ENCODE results near the gene KRTAP5-6. TPM values are rescaled to one million over a fixed set of nuclear protein-coding genes. Genes with fewer than 3 reads are reported as not detected.
"Not testable (repeated sequence)": the region's sequence is repeated elsewhere in the genome, so short reads cannot be mapped to it uniquely, and the experiment has no call there.

Gene KRTAP5-6
- total RNA-seq, 2 donors from 2014 or later: not detected

GRCh38 chr11:1670457-1670856 lies 26.5 kb upstream of the KRTAP5-6 start:
- not testable (repeated sequence) for DNase-seq (ENCODE audit: low spot score); H3K4me3 Mint-ChIP-seq; H3K36me3 Mint-ChIP-seq; H3K9me3 Mint-ChIP-seq; ATAC-seq; H3K27ac Mint-ChIP-seq
- peaks cover 7 to 16% of the 10 kb centered on the region in 2 donors for H3K4me1 Mint-ChIP-seq (ENCODE audit: low read depth in 2 of 2)
- H3K27me3 Mint-ChIP-seq: peaks cover 33% of the 10 kb centered on the region in 2 donors

DNA sequence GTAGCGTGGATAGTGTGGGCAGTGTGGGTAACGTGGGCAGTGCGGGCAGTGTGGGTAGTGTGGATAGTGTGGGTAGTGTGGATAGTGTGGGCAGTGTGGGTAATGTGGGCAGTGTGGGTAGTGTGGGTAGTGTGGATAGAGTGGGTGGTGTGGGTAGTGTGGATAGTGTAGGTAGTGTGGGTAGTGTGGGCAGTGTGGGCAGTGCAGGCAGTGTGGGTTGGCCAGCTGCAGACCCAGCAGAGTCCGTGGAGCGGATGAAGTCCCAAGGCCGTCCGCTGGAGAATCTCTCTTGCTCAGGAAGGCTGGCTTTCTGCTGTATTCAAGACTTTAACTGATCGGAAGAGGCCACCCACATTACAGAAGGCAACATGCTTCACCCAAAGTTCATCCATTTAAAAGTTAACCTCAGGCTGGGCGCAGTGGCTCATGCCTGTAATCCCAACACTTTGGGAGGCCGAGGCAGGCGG lies 26.1 kb upstream of the KRTAP5-6 start:
- H3K4me3 Mint-ChIP-seq: no peak overlapping the region

DNA sequence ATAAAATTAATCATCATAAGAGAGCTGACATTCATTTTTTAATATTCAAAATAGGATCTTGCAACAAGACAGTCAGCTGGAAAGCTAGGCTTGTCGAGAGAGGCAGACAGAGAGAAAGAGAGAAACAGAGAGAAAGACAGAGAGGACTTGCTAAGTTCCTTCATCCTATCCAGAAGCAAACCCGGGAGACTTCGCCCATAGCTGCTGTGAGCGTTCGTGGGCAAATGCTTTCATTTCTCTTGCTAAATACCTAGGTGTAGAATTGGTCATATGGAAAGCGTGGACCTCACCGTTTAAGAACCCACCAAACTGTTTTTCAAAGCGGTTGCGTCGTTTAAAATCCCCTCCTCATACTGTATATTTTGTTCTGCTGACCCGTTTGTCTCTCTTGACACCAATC lies 25.3 kb upstream of the KRTAP5-6 start:
- ATAC-seq: no peak
- H3K27ac Mint-ChIP-seq: no peak overlapping the region
- peaks cover 40 to 45% of the 10 kb centered on the region in 2 donors for H3K27me3 Mint-ChIP-seq

More for the DNA sequence above, 26.1 kb upstream of the KRTAP5-6 start:
- no peak overlapping the region for H3K27ac Mint-ChIP-seq
- DNase-seq (ENCODE audit: low spot score) (no peak), ATAC-seq (no peak)
- no peaks in the 10 kb centered on the region for H3K36me3 Mint-ChIP-seq
- no peaks in the 10 kb centered on the region for H3K9me3 Mint-ChIP-seq
- peaks cover 7 to 16% of the 10 kb centered on the region in 2 donors for H3K4me1 Mint-ChIP-seq (ENCODE audit: low read depth in 2 of 2)
- peaks cover 37 to 38% of the 10 kb centered on the region in 2 donors for H3K27me3 Mint-ChIP-seq

GRCh38 chr11:1672613-1673350 lies 24.2 kb upstream of the KRTAP5-6 start:
- Mint-ChIP-seq H3K4me1 (ENCODE audit: low read depth in 2 of 2) (peaks cover 7 to 16% of the 10 kb centered on the region in 2 donors), H3K4me3 (no peak overlapping the region), H3K9me3 (no peaks in the 10 kb centered on the region), H3K27ac (no peak overlapping the region), H3K27me3 (peaks cover 44 to 51% of the 10 kb centered on the region in 2 donors), H3K36me3 (no peaks in the 10 kb centered on the region)
- no peak for ATAC-seq
- DNase-seq (ENCODE audit: low spot score): no peak

More for the DNA sequence above, 25.3 kb upstream of the KRTAP5-6 start:
- Mint-ChIP-seq H3K9me3 (no peaks in the 10 kb centered on the region), H3K4me3 (no peak overlapping the region), H3K4me1 (ENCODE audit: low read depth in 2 of 2) (peaks cover 7 to 16% of the 10 kb centered on the region in 2 donors), H3K36me3 (no peaks in the 10 kb centered on the region)
- no peak for DNase-seq (ENCODE audit: low spot score)

GRCh38 chr11:1673446-1674172 lies 23.4 kb upstream of the KRTAP5-6 start:
- Mint-ChIP-seq H3K27me3 (peaks cover 36 to 51% of the 10 kb centered on the region in 2 donors), H3K4me1 (ENCODE audit: low read depth in 2 of 2) (peaks cover 0 to 11% of the 10 kb centered on the region in 2 donors), H3K4me3 (no peak overlapping the region), H3K36me3 (no peaks in the 10 kb centered on the region), H3K9me3 (no peaks in the 10 kb centered on the region), H3K27ac (peak overlapping the region in 1 of 2 donors; percentile 2)
- no peak for DNase-seq (ENCODE audit: low spot score)
- no peak for ATAC-seq

DNA sequence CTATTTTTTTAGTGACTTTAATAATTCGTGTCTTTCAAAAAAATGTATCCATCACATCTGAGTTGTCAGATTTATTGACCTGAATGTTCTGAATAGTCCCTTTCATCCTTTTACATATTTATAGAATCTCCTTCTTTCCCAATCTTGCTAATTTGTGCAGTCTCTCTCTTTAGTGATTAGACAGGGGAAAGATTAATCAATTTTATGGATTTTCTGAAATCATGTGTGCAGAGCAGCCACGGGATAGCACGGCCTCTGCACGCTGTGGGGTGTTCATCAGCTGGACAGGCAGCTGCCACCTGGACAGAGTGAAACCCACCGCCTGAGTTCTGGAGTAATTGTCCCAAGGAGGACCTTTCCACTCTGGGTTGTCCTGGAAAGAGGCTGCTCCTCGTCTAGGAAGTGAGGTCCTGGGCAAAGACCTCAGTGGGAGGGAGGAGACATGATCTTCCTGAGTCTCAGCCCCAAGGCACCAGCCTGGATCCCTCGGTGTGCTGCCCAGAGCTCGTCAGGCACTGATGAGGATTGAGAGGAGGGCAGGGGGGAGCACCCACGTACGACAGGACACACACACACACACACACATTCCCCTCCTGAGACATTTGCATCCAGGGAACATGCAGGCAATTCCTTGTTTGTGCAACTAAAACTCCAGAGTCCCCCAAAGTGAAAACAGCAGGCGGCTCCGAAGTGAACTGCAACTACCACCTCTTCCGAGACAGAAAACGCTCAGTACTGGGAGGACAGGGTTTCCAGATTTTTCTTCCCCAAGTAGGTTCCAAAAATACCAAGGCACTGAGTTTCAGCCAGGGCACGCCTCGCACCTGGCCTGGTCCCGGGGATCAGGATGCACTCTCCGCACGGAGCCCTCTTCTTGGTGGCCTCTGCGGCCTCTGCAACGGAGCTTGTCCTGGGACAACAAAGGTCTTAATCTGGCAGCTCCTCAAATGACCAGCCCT lies 22.5 kb upstream of the KRTAP5-6 start:
- no peak for ATAC-seq
- Mint-ChIP-seq H3K36me3 (no peaks in the 10 kb centered on the region), H3K27me3 (peaks cover 36 to 51% of the 10 kb centered on the region in 2 donors), H3K9me3 (no peaks in the 10 kb centered on the region), H3K4me1 (ENCODE audit: low read depth in 2 of 2) (peaks cover 0 to 8% of the 10 kb centered on the region in 2 donors), H3K4me3 (no peak overlapping the region), H3K27ac (peak overlapping the region in 1 of 2 donors; percentile 7)
- DNase-seq (ENCODE audit: low spot score): no peak

DNA sequence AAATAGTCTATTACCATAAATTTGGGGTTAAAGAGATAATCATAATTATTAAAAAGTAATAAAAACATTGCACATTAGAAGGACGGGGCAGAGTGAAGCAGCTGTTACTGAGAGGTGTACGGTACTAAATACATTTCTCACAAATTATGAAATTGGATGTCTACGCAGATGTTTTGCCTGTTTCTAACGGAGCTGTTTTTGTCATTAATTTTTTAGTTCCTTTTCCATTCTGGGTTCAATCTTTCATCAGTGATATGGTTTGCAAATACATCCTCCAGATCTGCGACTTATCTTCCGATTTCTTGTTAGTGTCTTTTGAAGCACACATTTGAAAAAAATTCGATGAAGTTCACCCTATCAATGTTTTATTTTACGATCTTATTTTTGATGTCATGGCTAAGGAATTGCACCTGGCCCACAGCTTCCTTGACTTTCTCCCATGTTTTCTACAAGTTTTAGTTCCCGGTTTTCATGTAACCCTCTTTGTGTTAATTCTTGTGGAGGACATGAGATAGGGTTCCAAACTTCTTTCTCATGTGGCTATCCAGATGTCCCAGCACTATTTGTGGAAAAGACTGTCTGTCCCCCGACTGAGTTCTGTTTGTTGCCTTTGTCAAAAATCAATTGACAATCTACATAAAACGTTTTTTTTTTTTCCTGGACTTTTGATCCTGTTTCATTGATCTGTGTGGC lies 21.3 kb upstream of the KRTAP5-6 start:
- no peak overlapping the region for H3K4me3 Mint-ChIP-seq
- H3K9me3 Mint-ChIP-seq: no peaks in the 10 kb centered on the region
- no peak for DNase-seq (ENCODE audit: low spot score)
- ATAC-seq: no peak
- H3K27me3 Mint-ChIP-seq: peaks cover 36 to 51% of the 10 kb centered on the region in 2 donors
- no peaks in the 10 kb centered on the region for H3K36me3 Mint-ChIP-seq
- peaks cover 0 to 6% of the 10 kb centered on the region in 2 donors for H3K4me1 Mint-ChIP-seq (ENCODE audit: low read depth in 2 of 2)
- no peak overlapping the region for H3K27ac Mint-ChIP-seq

GRCh38 chr11:1676229-1676740 lies 20.7 kb upstream of the KRTAP5-6 start:
- peaks cover 0 to 3% of the 10 kb centered on the region in 2 donors for H3K4me1 Mint-ChIP-seq (ENCODE audit: low read depth in 2 of 2)
- H3K27me3 Mint-ChIP-seq: peaks cover 36 to 51% of the 10 kb centered on the region in 2 donors
- no peaks in the 10 kb centered on the region for H3K9me3 Mint-ChIP-seq
- ATAC-seq: no peak
- no peak overlapping the region for H3K4me3 Mint-ChIP-seq
- H3K36me3 Mint-ChIP-seq: no peaks in the 10 kb centered on the region
- H3K27ac Mint-ChIP-seq: no peak overlapping the region
- DNase-seq (ENCODE audit: low spot score): no peak

- no peak for DNase-seq (ENCODE audit: low spot score)
Measured at GRCh38 chr11:1679881-1680280, 17.1 kb upstream of the KRTAP5-6 start.

GRCh38 chr11:1682225-1682905 lies 14.6 kb upstream of the KRTAP5-6 start:
- Mint-ChIP-seq H3K4me1 (ENCODE audit: low read depth in 2 of 2) (no peaks in the 10 kb centered on the region), H3K36me3 (no peaks in the 10 kb centered on the region), H3K4me3 (no peak overlapping the region), H3K27ac (no peak overlapping the region), H3K9me3 (no peaks in the 10 kb centered on the region), H3K27me3 (peaks cover 6 to 15% of the 10 kb centered on the region in 2 donors)
- ATAC-seq (no peak), DNase-seq (ENCODE audit: low spot score) (no peak)

More at GRCh38 chr11:1679881-1680280, 17.1 kb upstream of the KRTAP5-6 start:
- no peak for ATAC-seq
- H3K9me3 Mint-ChIP-seq: no peaks in the 10 kb centered on the region
- H3K27me3 Mint-ChIP-seq: peaks cover 17 to 38% of the 10 kb centered on the region in 2 donors
- H3K4me3 Mint-ChIP-seq: no peak overlapping the region
- H3K27ac Mint-ChIP-seq: no peak overlapping the region
- H3K36me3 Mint-ChIP-seq: no peaks in the 10 kb centered on the region
- H3K4me1 Mint-ChIP-seq (ENCODE audit: low read depth in 2 of 2): no peaks in the 10 kb centered on the region

GRCh38 chr11:1683216-1683615 lies 13.8 kb upstream of the KRTAP5-6 start:
- not testable (repeated sequence) for DNase-seq (ENCODE audit: low spot score); H3K9me3 Mint-ChIP-seq; H3K36me3 Mint-ChIP-seq; H3K4me1 Mint-ChIP-seq (ENCODE audit: low read depth in 2 of 2); H3K4me3 Mint-ChIP-seq; H3K27ac Mint-ChIP-seq; ATAC-seq
- H3K27me3 Mint-ChIP-seq: peaks cover 6 to 16% of the 10 kb centered on the region in 2 donors

- H3K4me3 Mint-ChIP-seq; DNase-seq (ENCODE audit: low spot score); H3K27ac Mint-ChIP-seq; H3K36me3 Mint-ChIP-seq; H3K4me1 Mint-ChIP-seq (ENCODE audit: low read depth in 2 of 2); H3K9me3 Mint-ChIP-seq: not testable (repeated sequence)
- H3K27me3 Mint-ChIP-seq: peaks cover 10 to 21% of the 10 kb centered on the region in 2 donors
- peak in 1 of 2 donors; percentile 36 for ATAC-seq
Measured at GRCh38 chr11:1683904-1684572, 13.0 kb upstream of the KRTAP5-6 start.

Measured in natural killer cell treated with Interleukin-12 subunit alpha and Interleukin-12 subunit beta and Interleukin-15 and Interleukin-18, amount 100 ng/mL, for 72 hours (primary cell).